Progenitor cell of endocrine pancreas (in vitro differentiated cells): ENCODE measurements around the gene HSPA1B. TPM values are rescaled to one million over a fixed set of nuclear protein-coding genes. Genes with fewer than 3 reads are reported as not detected.
"Not testable (repeated sequence)": the region's sequence is repeated elsewhere in the genome, so short reads cannot be mapped to it uniquely, and the experiment has no call there.

Experiments
- DNase-seq: peaks from one replicate; pipeline ENCODE4 v3.0.0; 2021; ENCODE audit warnings: low spot score; ENCODE audit not compliant: unreplicated experiment
- H3K27ac Mint-ChIP-seq: 2 replicates; pipeline ENCODE4 v1.8.0; 2021; ENCODE audit warnings: mild to moderate bottlenecking, moderate library complexity, mixed read lengths
- H3K27me3 Mint-ChIP-seq: 2 replicates; pipeline ENCODE4 v1.8.0; 2021; ENCODE audit warnings: mixed read lengths
- H3K36me3 Mint-ChIP-seq: 2 replicates; pipeline ENCODE4 v1.8.0; 2022; ENCODE audit warnings: mixed read lengths; ENCODE audit not compliant: insufficient read depth
- H3K4me1 Mint-ChIP-seq: 2 replicates; pipeline ENCODE4 v1.8.0; 2021; ENCODE audit warnings: low read depth, mixed read lengths
- H3K4me3 Mint-ChIP-seq: 2 replicates; pipeline ENCODE4 v1.8.0; 2021; ENCODE audit warnings: low read depth, mild to moderate bottlenecking, moderate library complexity, mixed read lengths
- H3K9me3 Mint-ChIP-seq: 2 replicates; pipeline ENCODE4 v1.8.0; 2021; ENCODE audit warnings: low read depth, mixed read lengths
- CTCF ChIP-seq: fragments of 200-600 bp; sonication (generic); IDR thresholded peaks from one replicate; pipeline ENCODE4 v1.5.0; 2021; ENCODE audit warnings: antibody characterized with exemption, mild to moderate bottlenecking; ENCODE audit not compliant: unreplicated experiment
- total RNA-seq: library from RNA; stranded (reverse); gene quantifications from 2 replicates; pipeline ENCODE4 v1.2.1, GENCODE V29; 2021

Gene HSPA1B
- total RNA-seq, 1 donor from 2014 or later, result 165 TPM

- no peak for DNase-seq
- no peaks in the 10 kb centered on the region for H3K27me3 Mint-ChIP-seq
- peak overlapping the region; percentile 99 for H3K4me3 Mint-ChIP-seq
- H3K9me3 Mint-ChIP-seq, result no peaks in the 10 kb centered on the region
- H3K4me1 Mint-ChIP-seq, result peaks cover 31% of the 10 kb centered on the region
- peak overlapping the region; percentile 100 for H3K27ac Mint-ChIP-seq
- H3K36me3 Mint-ChIP-seq, result peaks cover 33% of the 10 kb centered on the region
- no peak for TF ChIP-seq CTCF
These were observed 9.2 kb downstream of the HSPA1B start for GRCh38 chr6:31836474-31837368.

GRCh38 chr6:31837369-31838113, 10.0 kb downstream of the HSPA1B start:
- DNase-seq, result no peak
- Mint-ChIP-seq H3K27ac (peak overlapping the region; percentile 100), H3K4me1 (peaks cover 31% of the 10 kb centered on the region), H3K9me3 (no peaks in the 10 kb centered on the region), H3K4me3 (peak overlapping the region; percentile 99), H3K36me3 (peaks cover 35% of the 10 kb centered on the region), H3K27me3 (no peaks in the 10 kb centered on the region)
- TF ChIP-seq CTCF, result no peak

GRCh38 chr6:31838114-31838553, 10.6 kb downstream of the HSPA1B start:
- H3K27me3 Mint-ChIP-seq, H3K9me3 Mint-ChIP-seq, DNase-seq, H3K27ac Mint-ChIP-seq: not testable (repeated sequence)
- Mint-ChIP-seq H3K36me3 (peaks cover 35% of the 10 kb centered on the region), H3K4me1 (peaks cover 31% of the 10 kb centered on the region), H3K4me3 (peak overlapping the region; percentile 99)

GRCh38 chr6:31838968-31839367, 11.4 kb downstream of the HSPA1B start:
- H3K9me3 Mint-ChIP-seq, result no peaks in the 10 kb centered on the region
- H3K4me3 Mint-ChIP-seq, result no peak overlapping the region
- no peak for DNase-seq
- no peaks in the 10 kb centered on the region for H3K27me3 Mint-ChIP-seq
- peak overlapping the region; percentile 64 for H3K27ac Mint-ChIP-seq
- H3K36me3 Mint-ChIP-seq, result peaks cover 35% of the 10 kb centered on the region
- no peak for TF ChIP-seq CTCF
- peaks cover 31% of the 10 kb centered on the region for H3K4me1 Mint-ChIP-seq

- H3K9me3 Mint-ChIP-seq, DNase-seq, H3K27me3 Mint-ChIP-seq, H3K4me3 Mint-ChIP-seq: not testable (repeated sequence)
- H3K36me3 Mint-ChIP-seq, result peaks cover 35% of the 10 kb centered on the region
- H3K4me1 Mint-ChIP-seq, result peaks cover 28% of the 10 kb centered on the region
- H3K27ac Mint-ChIP-seq, result peak overlapping the region; percentile 24
These were observed 12.2 kb downstream of the HSPA1B start for GRCh38 chr6:31839779-31840126.

- no peak overlapping the region for H3K4me3 Mint-ChIP-seq
- H3K9me3 Mint-ChIP-seq, result no peaks in the 10 kb centered on the region
- no peaks in the 10 kb centered on the region for H3K27me3 Mint-ChIP-seq
- no peak for TF ChIP-seq CTCF
- DNase-seq, result no peak
- H3K4me1 Mint-ChIP-seq, result peaks cover 10% of the 10 kb centered on the region
- H3K27ac Mint-ChIP-seq, result no peak overlapping the region
- peaks cover 24% of the 10 kb centered on the region for H3K36me3 Mint-ChIP-seq
These were observed 14.5 kb downstream of the HSPA1B start for GRCh38 chr6:31842053-31842452.
